IMR-90 (cell line): ENCODE results near the gene SPNS2. TPM values are rescaled to one million over a fixed set of nuclear protein-coding genes. Genes with fewer than 3 reads are reported as not detected.

Experiments used
- ATAC-seq: fragments of 200-7000 bp; cut with Tn5 transposase; 2 replicates; pipeline ENCODE4 v1.9.1; 2020; ENCODE audit warnings: low read depth, mild to moderate bottlenecking, moderate library complexity
- BruUV-seq: library from RNA; stranded (reverse); fragments of 400-500 nt; replicated peaks from 2 replicates; lab custom pipeline; 2021; lab: Mats Ljungman, UMichigan
- CTCF ChIA-PET: fragments of 300-600 bp; formaldehyde crosslinking; extraction: SDS; loops from one replicate; lab custom pipeline; 2021; ENCODE audit warnings: antibody characterized with exemption; lab: Yijun Ruan, JAX
- POLR2A ChIA-PET: fragments of 300-600 bp; sonication (Branson Sonifier 250); formaldehyde crosslinking; loops from one replicate; lab custom pipeline; 2022; ENCODE audit warnings: antibody characterized with exemption; ENCODE audit not compliant: unreplicated experiment; lab: Charles Lee
- DNase-seq: peaks from one replicate; pipeline ENCODE4 v3.0.0; 2013
- H2AFZ ChIP-seq: replicated peaks from 2 replicates; pipeline ENCODE3; 2013; ENCODE audit warnings: low read length, mild to moderate bottlenecking; ENCODE audit not compliant: poor library complexity
- H2AK5ac ChIP-seq: 2 replicates; pipeline ENCODE4 v1.6.1; 2013; ENCODE audit warnings: low read depth, low read length, inconsistent platforms
- H2AK9ac ChIP-seq: replicated peaks from 2 replicates; pipeline ENCODE3; 2013; ENCODE audit warnings: mild to moderate bottlenecking, low read depth, low read length, moderate library complexity; ENCODE audit not compliant: poor library complexity
- H2BK120ac ChIP-seq: 2 replicates; pipeline ENCODE4 v1.6.1; 2013; ENCODE audit warnings: low read depth, low read length, inconsistent platforms
- H2BK15ac ChIP-seq: 3 replicates; pipeline ENCODE4 v1.6.1; 2013; ENCODE audit warnings: low read depth, low read length, inconsistent platforms
- H2BK20ac ChIP-seq: 2 replicates; pipeline ENCODE4 v1.6.1; 2013; ENCODE audit warnings: low read depth, mild to moderate bottlenecking, inconsistent platforms, low read length, moderate library complexity
- H2BK5ac ChIP-seq: 2 replicates; pipeline ENCODE4 v1.6.1; 2013; ENCODE audit warnings: mild to moderate bottlenecking, low read depth, low read length, inconsistent platforms; ENCODE audit not compliant: poor library complexity, severe bottlenecking
- H3K14ac ChIP-seq: replicated peaks from 2 replicates; pipeline ENCODE4 v1.6.1; 2013; ENCODE audit warnings: low read depth, low read length, inconsistent platforms
- H3K18ac ChIP-seq: 2 replicates; pipeline ENCODE4 v1.6.1; 2013; ENCODE audit warnings: low read depth, low read length, control low read depth
- H3K23ac ChIP-seq: 2 replicates; pipeline ENCODE4 v1.6.1; 2013; ENCODE audit warnings: low read depth, low read length, inconsistent platforms
- H3K27ac ChIP-seq: 2 replicates; pipeline ENCODE4 v1.5.1; 2013; ENCODE audit warnings: mild to moderate bottlenecking, control low read depth, low read length; ENCODE audit not compliant: insufficient read depth
- H3K27me3 ChIP-seq: 2 replicates; pipeline ENCODE4 v1.6.1; 2013; ENCODE audit warnings: low read length; ENCODE audit not compliant: control insufficient read depth, insufficient read depth
- H3K36me3 ChIP-seq: 2 replicates; pipeline ENCODE4 v1.6.1; 2013; ENCODE audit warnings: low read length, mixed read lengths; ENCODE audit not compliant: control insufficient read depth, insufficient read depth
- H3K4ac ChIP-seq: 2 replicates; pipeline ENCODE4 v1.6.1; 2013; ENCODE audit warnings: low read depth, low read length, inconsistent platforms
- H3K4me1 ChIP-seq: 2 replicates; pipeline ENCODE4 v1.6.1; 2013; ENCODE audit warnings: low read length, mixed read lengths; ENCODE audit not compliant: control insufficient read depth, insufficient read depth
- H3K4me2 ChIP-seq: 2 replicates; pipeline ENCODE4 v1.6.1; 2013; ENCODE audit warnings: low read depth, mild to moderate bottlenecking, control low read depth, low read length, moderate library complexity
- H3K4me3 ChIP-seq: 2 replicates; pipeline ENCODE4 v1.5.1; 2013; ENCODE audit warnings: low read depth, mild to moderate bottlenecking, control low read depth, low read length, moderate library complexity; ENCODE audit not compliant: insufficient read depth
- H3K56ac ChIP-seq: 2 replicates; pipeline ENCODE4 v1.6.1; 2013; ENCODE audit warnings: low read length, inconsistent platforms; ENCODE audit not compliant: insufficient read depth; ENCODE audit errors: extremely low read depth
- H3K79me1 ChIP-seq, 2 experiments: 2 replicates each; pipeline ENCODE4 v1.6.1; 2013; ENCODE audit warnings: low read length in 2 of 2, inconsistent platforms in 1 of 2, low read depth in 1 of 2
- H3K9ac ChIP-seq: 2 replicates; pipeline ENCODE4 v1.6.1; 2013; ENCODE audit warnings: low read depth, low read length, control low read depth
- H3K9me1 ChIP-seq: 2 replicates; pipeline ENCODE4 v1.6.1; 2013; ENCODE audit warnings: low read length, inconsistent platforms; ENCODE audit not compliant: insufficient read depth
- H3K9me3 ChIP-seq: 2 replicates; pipeline ENCODE4 v1.6.1; 2013; ENCODE audit warnings: low read length; ENCODE audit not compliant: control insufficient read depth, insufficient read depth
- H4K20me1 ChIP-seq: 2 replicates; pipeline ENCODE4 v1.6.1; 2013; ENCODE audit warnings: low read length, inconsistent platforms; ENCODE audit not compliant: insufficient read depth
- H4K5ac ChIP-seq: 2 replicates; pipeline ENCODE4 v1.6.1; 2013; ENCODE audit warnings: mild to moderate bottlenecking, low read depth, low read length, control low read depth
- H4K8ac ChIP-seq, 2 experiments: 2 replicates each; pipeline ENCODE4 v1.6.1; 2013; ENCODE audit warnings: low read depth in 2 of 2, low read length in 2 of 2, control low read depth in 1 of 2, inconsistent platforms in 1 of 2
- H4K91ac ChIP-seq: 2 replicates; pipeline ENCODE4 v1.6.1; 2013; ENCODE audit warnings: low read depth, low read length, inconsistent platforms; ENCODE audit not compliant: insufficient read depth
- BHLHE40 ChIP-seq: fragments of 150-350 bp; IDR thresholded peaks from 2 replicates; pipeline ENCODE4 v1.6.1; 2016; ENCODE audit warnings: mild to moderate bottlenecking, low read depth, low read length
- CEBPB ChIP-seq: IDR thresholded peaks from 2 replicates; pipeline ENCODE4 v1.6.1; 2012; ENCODE audit warnings: low read depth, low read length, improper control_type of control experiment
- CHD1 ChIP-seq: IDR thresholded peaks from 2 replicates; pipeline ENCODE4 v1.6.1; 2012; ENCODE audit warnings: low read depth, low read length, improper control_type of control experiment
- ELK1 ChIP-seq: fragments of 150-350 bp; IDR thresholded peaks from 2 replicates; pipeline ENCODE4 v1.6.1; 2016; ENCODE audit warnings: low read depth, mild to moderate bottlenecking, low read length, moderate library complexity, borderline replicate concordance
- FOS ChIP-seq: fragments of 150-350 bp; IDR thresholded peaks from 2 replicates; pipeline ENCODE4 v1.6.1; 2016; ENCODE audit warnings: low read depth, low read length
- MAFK ChIP-seq: IDR thresholded peaks from 2 replicates; pipeline ENCODE4 v1.6.1; 2012; ENCODE audit warnings: low read depth, low read length, improper control_type of control experiment
- MAZ ChIP-seq: IDR thresholded peaks from 2 replicates; pipeline ENCODE4 v1.6.1; 2012; ENCODE audit warnings: low read depth, mild to moderate bottlenecking, low read length, improper control_type of control experiment, moderate library complexity, borderline replicate concordance
- NFE2L2 ChIP-seq: fragments of 150-350 bp; IDR thresholded peaks from 2 replicates; pipeline ENCODE4 v1.6.1; 2016; ENCODE audit warnings: low read depth, mild to moderate bottlenecking, low read length
- RAD21 ChIP-seq: IDR thresholded peaks from 2 replicates; pipeline ENCODE4 v1.6.1; 2012; ENCODE audit warnings: low read length, improper control_type of control experiment
- RCOR1 ChIP-seq: IDR thresholded peaks from 2 replicates; pipeline ENCODE4 v1.6.1; 2012; ENCODE audit warnings: mild to moderate bottlenecking, low read length, improper control_type of control experiment; ENCODE audit not compliant: insufficient replicate concordance
- RFX5 ChIP-seq: IDR thresholded peaks from 2 replicates; pipeline ENCODE4 v1.8.0; 2012; ENCODE audit warnings: low read depth, mild to moderate bottlenecking, low read length, moderate library complexity
- SMC3 ChIP-seq: fragments of 150-350 bp; IDR thresholded peaks from 2 replicates; pipeline ENCODE4 v1.6.1; 2016; ENCODE audit warnings: low read depth, mild to moderate bottlenecking, antibody characterized with exemption, low read length, moderate library complexity
- whole genome bisulfite sequencing, 2 experiments: methylation state at CpG; one replicate each; pipeline versions ENCODE4 v1.1.5 to v1.1.7; 2013; ENCODE audit warnings: missing lambda C conversion rate in 2 of 2; ENCODE audit not compliant: insufficient read length in 1 of 2; ENCODE audit errors: extremely low coverage in 2 of 2; 5-methylcytosine and 5-hydroxymethylcytosine counted together
- dilution Hi-C: fragments of 300-500 bp; cut with HindIII; formaldehyde crosslinking; loops from one replicate; pipeline ENCODE4 v1.14.3; 2018; ENCODE audit warnings: low sequenced_read_pairs; ENCODE audit not compliant: unreplicated experiment
- in situ Hi-C: fragments of 300-500 bp; cut with MboI; formaldehyde crosslinking; loops from 3 replicates; pipeline ENCODE4 v1.14.3; 2019; ENCODE audit warnings: low sequenced_read_pairs, inconsistent platforms, mixed read lengths
- intact Hi-C: fragments of 100-400 bp; cut with micrococcal nuclease; formaldehyde crosslinking; loops from 2 replicates; pipeline ENCODE4 v1.10.0; 2022
- polyA plus RNA-seq, 3 experiments: library from polyadenylated mRNA; depleted of rRNA; stranded (reverse); fragments of >200 nt; gene quantifications; 2 replicates each; pipeline ENCODE4 v1.2.3, GENCODE V29; 2012; ENCODE audit warnings: low replicate concordance in 1 of 3
- total RNA-seq: library from RNA; depleted of rRNA; stranded (reverse); fragments of >200 nt; gene quantifications from 2 replicates; pipeline ENCODE4 v1.2.3, GENCODE V29; 2012
- TF ChIP-seq, protein P1 (sequence below): fragments of 150-350 bp; IDR thresholded peaks from 2 replicates; pipeline ENCODE4 v1.6.1; 2017; ENCODE audit warnings: mild to moderate bottlenecking, antibody characterized with exemption, low read length, low read depth

Gene SPNS2
- total and polyA plus RNA-seq, 2 of the 4 experiments (the other 2 are of a cell fraction): under 0.01 TPM; not detected in 1

DNA sequence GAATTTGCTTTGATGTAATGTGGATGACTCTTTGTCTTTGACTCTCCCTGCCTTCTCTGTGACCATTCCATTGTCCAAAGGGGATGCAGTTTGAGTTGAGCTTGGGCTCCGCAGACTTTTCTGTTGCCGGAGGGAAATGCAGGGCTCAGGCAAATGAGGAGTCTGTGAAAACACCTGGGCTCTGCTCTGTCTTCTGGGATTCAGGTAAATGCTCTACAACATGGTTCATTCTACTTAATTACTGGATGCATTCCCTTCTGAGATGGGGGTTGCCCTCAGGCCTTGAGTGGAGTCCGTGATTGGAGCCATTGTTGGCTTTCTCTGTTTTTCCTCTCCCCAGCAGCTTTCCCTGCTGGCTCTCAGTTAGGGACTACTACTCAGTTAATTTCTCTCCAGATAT lies 26.4 kb upstream of the SPNS2 start:
- in situ Hi-C loops (no loop called here), intact Hi-C loops (no loop called here), dilution Hi-C loops (no loop called here)
- no TSS peak for BruUV-seq
- TF ChIP-seq RCOR1: no peak
- TF ChIP-seq, protein P1, sequence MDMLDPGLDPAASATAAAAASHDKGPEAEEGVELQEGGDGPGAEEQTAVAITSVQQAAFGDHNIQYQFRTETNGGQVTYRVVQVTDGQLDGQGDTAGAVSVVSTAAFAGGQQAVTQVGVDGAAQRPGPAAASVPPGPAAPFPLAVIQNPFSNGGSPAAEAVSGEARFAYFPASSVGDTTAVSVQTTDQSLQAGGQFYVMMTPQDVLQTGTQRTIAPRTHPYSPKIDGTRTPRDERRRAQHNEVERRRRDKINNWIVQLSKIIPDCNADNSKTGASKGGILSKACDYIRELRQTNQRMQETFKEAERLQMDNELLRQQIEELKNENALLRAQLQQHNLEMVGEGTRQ: no peak
- TF ChIP-seq CEBPB: no peak
- TF ChIP-seq BHLHE40: no peak
- TF ChIP-seq MAFK: no peak
- TF ChIP-seq RAD21: no peak
- TF ChIP-seq SMC3: no peak
- no peak for TF ChIP-seq RFX5
- no peak for TF ChIP-seq ELK1
- no peak for TF ChIP-seq MAZ
- TF ChIP-seq FOS: no peak
- TF ChIP-seq CHD1: no peak
- no peak for TF ChIP-seq NFE2L2
- no peak overlapping the region for H2BK15ac ChIP-seq
- H2AK5ac ChIP-seq: no peak overlapping the region
- no peak overlapping the region for H2AK9ac ChIP-seq
- no peak overlapping the region for H2BK5ac ChIP-seq
- H3K9ac ChIP-seq: no peak overlapping the region
- ChIA-PET CTCF (no interaction called here), POLR2A (no interaction called here)
- no peak overlapping the region for H3K27ac ChIP-seq
- DNase-seq (no peak), ATAC-seq (no peak)
- no peaks in the 10 kb centered on the region for H3K36me3 ChIP-seq
- H3K18ac ChIP-seq: no peak overlapping the region
- no peak overlapping the region for H3K4me2 ChIP-seq
- H4K20me1 ChIP-seq: no peaks in the 10 kb centered on the region; the same call in 1 of the 2 replicates
- H4K8ac ChIP-seq: no peak overlapping the region
- no peaks in the 10 kb centered on the region for H3K79me1 ChIP-seq
- H2BK20ac ChIP-seq: no peak overlapping the region
- no peaks in the 10 kb centered on the region for H3K9me1 ChIP-seq
- no peak overlapping the region for H2AFZ ChIP-seq
- H3K4me1 ChIP-seq: no peaks in the 10 kb centered on the region
- no peak overlapping the region for H2BK120ac ChIP-seq
- H3K56ac ChIP-seq: no peak overlapping the region
- no peak overlapping the region for H4K5ac ChIP-seq
- H3K14ac ChIP-seq: no peak overlapping the region
- H3K9me3 ChIP-seq: no peaks in the 10 kb centered on the region
- H3K4ac ChIP-seq: no peak overlapping the region
- no peak overlapping the region for H3K23ac ChIP-seq
- no CpG with 5 or more reads among the region's 3 CpGs for WGBS, 2 experiments
- no peak overlapping the region for H4K91ac ChIP-seq
- no peak overlapping the region for H3K4me3 ChIP-seq
- peaks cover 31% of the 10 kb centered on the region for H3K27me3 ChIP-seq
